Suprapubic skin (tissue), 4 donors: ENCODE data around the gene GPI. TPM values are rescaled to one million over a fixed set of nuclear protein-coding genes. Genes with fewer than 3 reads are reported as not detected.

ENCODE experiments used
- DNase-seq, 2 donors: peaks; one replicate each; pipeline ENCODE4 v3.0.0-alpha.2; 2019; ENCODE audit warnings: low spot score in 2 of 2
- H3K27ac ChIP-seq: fragments of 200-600 bp; sonication (generic); one replicate; pipeline ENCODE4 v1.5.1; 2019
- H3K27me3 ChIP-seq: fragments of 200-600 bp; sonication (generic); one replicate; pipeline ENCODE4 v1.5.1; 2019
- H3K36me3 ChIP-seq: fragments of 200-600 bp; sonication (generic); one replicate; pipeline ENCODE4 v1.5.1; 2019
- H3K4me1 ChIP-seq: fragments of 200-600 bp; sonication (generic); one replicate; pipeline ENCODE4 v1.5.1; 2019
- H3K4me3 ChIP-seq: fragments of 200-600 bp; sonication (generic); one replicate; pipeline ENCODE4 v1.5.1; 2019; ENCODE audit warnings: mild to moderate bottlenecking
- H3K9me3 ChIP-seq: fragments of 200-600 bp; sonication (generic); one replicate; pipeline ENCODE4 v1.5.1; 2019
- CTCF ChIP-seq, 2 donors: fragments of 200-600 bp in 1 of 2; fragments of 450-650 bp in 1 of 2; sonication (generic) in 1 of 2; IDR thresholded peaks; one replicate each; pipeline ENCODE4 v1.5.1; 2016 to 2019; ENCODE audit warnings: antibody characterized with exemption in 2 of 2, mild to moderate bottlenecking in 1 of 2, moderate library complexity in 1 of 2
- EP300 ChIP-seq: sonication (generic); formaldehyde crosslinking; IDR thresholded peaks from one replicate; pipeline ENCODE4 v1.6.1; 2017; ENCODE audit warnings: antibody characterized with exemption
- POLR2A ChIP-seq, 2 donors: fragments of 450-650 bp; IDR thresholded peaks; one replicate each; pipeline ENCODE4 v1.6.1; 2017; ENCODE audit warnings: antibody characterized with exemption in 2 of 2, mild to moderate bottlenecking in 2 of 2, moderate library complexity in 2 of 2
- POLR2AphosphoS5 ChIP-seq, 3 donors: sonication (generic); formaldehyde crosslinking; IDR thresholded peaks; one replicate each; pipeline ENCODE4 v1.6.1; 2017; ENCODE audit warnings: antibody characterized with exemption in 3 of 3
- WGBS: methylation state at CpG from one replicate; pipeline ENCODE4 v1.1.5; 2018; 5-methylcytosine and 5-hydroxymethylcytosine counted together
- total RNA-seq, 4 donors: library from RNA; depleted of rRNA; stranded (reverse); fragments of >200 nt; gene quantifications; one replicate each; pipeline ENCODE4 v1.1.0, GENCODE V29; 2016

Gene GPI
- total RNA-seq, 4 donors from 2014 or later, result 75.8 to 219 (median 180) TPM

GRCh38 chr19:34319785-34320184 is 45.2 kb upstream of the GPI start:
- DNase-seq, result no peak
- peak overlapping the region; percentile 35 for H3K27ac ChIP-seq

GRCh38 chr19:34320277-34320676 is 44.7 kb upstream of the GPI start:
- TF ChIP-seq POLR2AphosphoS5 (IDR thresholded peaks at IDR 0.05), result no peak
- no peak for TF ChIP-seq CTCF (IDR thresholded peaks at IDR 0.05)
- TF ChIP-seq POLR2A (IDR thresholded peaks at IDR 0.05), result no peak
- no peak for TF ChIP-seq EP300
- no peaks in the 10 kb centered on the region for H3K27me3 ChIP-seq
- no peak overlapping the region for H3K4me3 ChIP-seq
- peaks cover 29% of the 10 kb centered on the region for H3K36me3 ChIP-seq
- peak overlapping the region; percentile 35 for H3K27ac ChIP-seq
- no peaks in the 10 kb centered on the region for H3K9me3 ChIP-seq
- DNase-seq, result no peak
- 62% methylated on average over 7 of the region's 7 CpGs for WGBS
- peaks cover 43% of the 10 kb centered on the region for H3K4me1 ChIP-seq

More at GRCh38 chr19:34319785-34320184, 45.2 kb upstream of the GPI start:
- Histone ChIP-seq H3K4me1 (peaks cover 43% of the 10 kb centered on the region), H3K4me3 (no peak overlapping the region), H3K9me3 (no peaks in the 10 kb centered on the region), H3K36me3 (peaks cover 24% of the 10 kb centered on the region), H3K27me3 (no peaks in the 10 kb centered on the region)
- WGBS, result 90% methylated on average over 11 of the region's 11 CpGs
- no peak for TF ChIP-seq CTCF (IDR thresholded peaks at IDR 0.05)
- TF ChIP-seq POLR2A (IDR thresholded peaks at IDR 0.05), result no peak
- no peak for TF ChIP-seq POLR2AphosphoS5 (IDR thresholded peaks at IDR 0.05)
- TF ChIP-seq EP300, result no peak

GRCh38 chr19:34321735-34322134 is 43.3 kb upstream of the GPI start:
- DNase-seq, result no peak
- TF ChIP-seq EP300 (no peak), POLR2AphosphoS5 (IDR thresholded peaks at IDR 0.05) (no peak), POLR2A (IDR thresholded peaks at IDR 0.05) (no peak), CTCF (IDR thresholded peaks at IDR 0.05) (no peak)
- Histone ChIP-seq H3K27me3 (no peaks in the 10 kb centered on the region), H3K4me1 (peaks cover 37% of the 10 kb centered on the region), H3K27ac (no peak overlapping the region), H3K9me3 (no peaks in the 10 kb centered on the region), H3K4me3 (no peak overlapping the region), H3K36me3 (peaks cover 39% of the 10 kb centered on the region)
- WGBS, result 96% methylated on average over 6 of the region's 6 CpGs

- no peaks in the 10 kb centered on the region for H3K9me3 ChIP-seq
- no peak for DNase-seq
- 86% methylated on average over 7 of the region's 7 CpGs for WGBS
- peaks cover 19% of the 10 kb centered on the region for H3K4me1 ChIP-seq
- H3K4me3 ChIP-seq, result no peak overlapping the region
- TF ChIP-seq CTCF (IDR thresholded peaks at IDR 0.05) (no peak), POLR2A (IDR thresholded peaks at IDR 0.05) (no peak), EP300 (no peak), POLR2AphosphoS5 (IDR thresholded peaks at IDR 0.05) (no peak)
- H3K27me3 ChIP-seq, result no peaks in the 10 kb centered on the region
- peaks cover 56% of the 10 kb centered on the region for H3K36me3 ChIP-seq
- H3K27ac ChIP-seq, result no peak overlapping the region
Measured at GRCh38 chr19:34323433-34324204, 41.4 kb upstream of the GPI start.

GRCh38 chr19:34324320-34324719 is 40.7 kb upstream of the GPI start:
- H3K9me3 ChIP-seq, result no peaks in the 10 kb centered on the region
- peaks cover 63% of the 10 kb centered on the region for H3K36me3 ChIP-seq
- no peak for DNase-seq
- no peak overlapping the region for H3K27ac ChIP-seq
- H3K4me3 ChIP-seq, result no peak overlapping the region
- H3K27me3 ChIP-seq, result no peaks in the 10 kb centered on the region
- no peak for TF ChIP-seq EP300
- TF ChIP-seq POLR2AphosphoS5 (IDR thresholded peaks at IDR 0.05), result no peak
- TF ChIP-seq POLR2A (IDR thresholded peaks at IDR 0.05), result no peak
- TF ChIP-seq CTCF (IDR thresholded peaks at IDR 0.05), result no peak
- WGBS, result 96% methylated on average over 3 of the region's 3 CpGs
- peaks cover 12% of the 10 kb centered on the region for H3K4me1 ChIP-seq
